HG03354 (cell line): Measurements from ENCODE around the gene FOXA1.
"Not testable (repeated sequence)": the region's sequence is repeated elsewhere in the genome, so short reads cannot be mapped to it uniquely, and the experiment has no call there.

Experiments
- ATAC-seq: cut with Tn5 transposase; IDR thresholded peaks from one replicate; pipeline ENCODE4 v1.9.1; 2021; ENCODE audit warnings: mild to moderate bottlenecking; ENCODE audit not compliant: unreplicated experiment, poor library complexity, severe bottlenecking

FOXA1 gene

GRCh38 chr14:37566811-37567371 is 28.2 kb downstream of the FOXA1 start:
- ATAC-seq: no peak

DNA sequence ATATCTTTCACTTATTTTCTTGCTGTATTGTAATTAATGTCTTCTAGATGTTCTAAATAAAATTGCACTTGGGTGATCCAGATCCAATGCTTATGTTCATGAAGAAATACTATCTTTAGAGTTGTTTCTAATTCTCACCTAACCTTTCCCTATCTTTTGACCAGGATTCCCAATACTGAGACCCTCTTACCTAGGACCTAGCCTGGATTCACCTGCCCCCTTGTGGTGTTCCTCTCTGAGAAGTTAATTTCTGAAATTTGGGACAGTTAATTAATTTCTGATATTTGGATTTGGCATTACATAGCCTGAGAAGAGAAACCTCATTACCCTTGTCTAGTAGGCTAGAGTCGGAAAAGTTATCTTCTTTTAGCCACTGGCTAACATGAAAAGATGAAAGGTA is 29.5 kb downstream of the FOXA1 start:
- ATAC-seq: no peak

DNA sequence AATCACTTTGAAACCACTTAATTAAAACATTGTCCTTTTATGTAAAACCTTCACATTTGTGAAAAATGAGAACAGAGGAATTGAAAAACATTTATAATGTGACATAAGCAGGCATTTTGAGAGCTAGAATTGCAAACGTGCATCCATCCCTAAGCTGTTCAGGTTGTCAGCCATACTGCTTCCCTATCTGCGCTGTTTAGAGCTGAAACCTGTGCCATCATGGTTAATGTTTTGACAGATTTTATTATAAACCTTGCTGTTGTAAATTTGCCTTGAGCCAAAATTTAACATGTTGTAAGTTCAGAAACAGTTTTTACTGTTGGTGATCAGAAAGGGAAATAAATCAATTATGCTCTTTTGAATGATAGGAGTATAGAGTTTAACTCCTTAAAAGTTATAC is 31.9 kb downstream of the FOXA1 start:
- no peak for ATAC-seq

DNA sequence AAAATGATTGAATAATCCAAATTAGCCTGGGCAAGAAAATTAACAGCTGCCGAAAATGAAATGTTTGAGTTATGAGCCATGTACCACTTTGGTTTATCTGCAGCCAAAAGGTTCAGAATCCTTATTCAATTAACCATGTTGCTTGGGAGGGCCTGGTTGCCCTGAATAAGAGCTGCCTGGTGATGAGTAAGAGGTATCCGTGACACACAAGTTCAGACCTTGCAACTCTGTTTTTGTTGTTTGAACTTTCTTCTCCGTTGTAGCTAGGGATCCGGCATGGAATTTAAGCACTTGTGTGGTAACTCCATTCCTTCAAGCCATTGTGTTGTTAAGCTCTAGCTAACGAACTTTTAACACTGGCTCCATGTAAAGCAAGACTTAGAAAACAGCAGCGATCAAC is 35.7 kb downstream of the FOXA1 start:
- no peak for ATAC-seq

- no peak for ATAC-seq
Measured at GRCh38 chr14:37558740-37559139, 36.3 kb downstream of the FOXA1 start.

DNA sequence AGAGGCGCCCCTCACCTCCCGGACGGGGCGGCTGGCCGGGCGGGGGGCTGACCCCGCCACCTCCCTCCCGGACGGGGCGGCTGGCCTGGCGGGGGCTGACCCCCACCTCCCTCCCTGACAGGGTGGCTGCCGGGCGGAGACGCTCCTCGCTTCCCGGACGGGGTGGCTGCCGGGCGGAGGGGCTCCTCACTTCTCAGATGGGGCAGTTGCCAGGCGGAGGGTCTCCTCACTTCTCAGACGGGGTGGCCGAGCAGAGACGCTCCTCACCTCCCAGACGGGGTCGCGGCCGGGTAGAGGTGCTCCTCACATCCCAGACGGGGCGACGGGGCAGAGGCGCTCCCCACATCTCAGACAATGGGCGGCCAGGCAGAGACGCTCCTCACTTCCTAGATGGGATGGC is 39.5 kb downstream of the FOXA1 start:
- not testable (repeated sequence) for ATAC-seq

- no peak for ATAC-seq
Measured at GRCh38 chr14:37553935-37554550, 41.0 kb downstream of the FOXA1 start.

GRCh38 chr14:37551119-37551518 is 43.9 kb downstream of the FOXA1 start:
- ATAC-seq: no peak

DNA sequence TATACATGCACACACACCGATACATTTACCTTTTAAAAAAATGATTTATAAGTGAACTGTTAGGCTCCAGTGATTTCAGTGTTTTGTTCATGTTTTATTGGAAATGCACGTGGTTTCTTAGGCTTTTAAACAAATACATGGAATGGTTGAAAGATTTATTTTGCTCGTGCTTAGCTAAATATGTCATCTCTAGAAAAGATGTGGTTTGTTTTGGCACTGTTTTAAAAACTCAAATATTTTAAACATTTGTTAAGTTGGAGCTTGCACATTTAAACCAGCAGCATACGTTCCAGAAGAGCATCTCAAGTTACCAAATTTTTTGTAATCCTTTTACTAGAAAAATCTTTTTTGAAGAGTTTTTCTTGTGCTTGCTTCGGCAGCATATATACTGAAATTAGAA is 44.5 kb downstream of the FOXA1 start:
- no peak for ATAC-seq

DNA sequence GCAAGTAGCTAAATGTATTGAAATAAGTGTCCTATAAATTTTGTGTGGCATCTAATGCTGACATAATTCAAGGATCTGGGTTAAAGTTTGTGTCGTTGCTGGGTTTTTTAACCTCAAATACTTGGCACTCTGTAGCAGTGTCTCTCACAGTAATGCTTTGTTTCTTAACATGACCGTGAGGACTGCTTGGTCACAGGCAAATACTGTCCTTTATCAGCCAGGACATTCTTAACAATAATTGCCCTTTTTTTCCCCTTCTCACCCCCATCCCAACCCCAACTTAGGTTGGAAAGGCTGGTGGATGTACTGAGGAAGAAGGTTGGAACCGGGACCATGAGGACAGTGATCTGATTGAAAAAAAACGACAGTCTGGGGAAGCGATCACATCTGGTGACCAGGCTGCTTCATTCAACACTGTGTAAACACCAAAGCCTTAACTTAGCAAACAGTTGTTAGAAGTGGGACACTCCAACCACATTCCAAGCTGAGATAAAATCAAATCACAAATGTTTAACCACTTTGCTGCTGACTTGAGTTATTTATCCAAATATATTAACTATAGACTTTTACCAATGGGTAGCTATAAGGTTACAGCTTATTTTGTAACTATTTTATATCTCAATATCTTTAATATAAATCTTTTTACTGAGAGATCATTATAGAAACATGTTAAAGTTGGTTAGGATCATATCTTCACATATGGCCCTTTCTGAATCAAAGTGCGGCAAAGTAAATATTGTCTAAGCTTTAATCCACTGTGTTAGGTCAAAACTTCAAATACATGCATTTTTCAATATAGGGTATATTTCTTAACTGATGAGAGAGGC is 48.2 kb downstream of the FOXA1 start:
- ATAC-seq: no peak

- ATAC-seq: no peak
Measured at GRCh38 chr14:37545174-37545573, 49.9 kb downstream of the FOXA1 start.

DNA sequence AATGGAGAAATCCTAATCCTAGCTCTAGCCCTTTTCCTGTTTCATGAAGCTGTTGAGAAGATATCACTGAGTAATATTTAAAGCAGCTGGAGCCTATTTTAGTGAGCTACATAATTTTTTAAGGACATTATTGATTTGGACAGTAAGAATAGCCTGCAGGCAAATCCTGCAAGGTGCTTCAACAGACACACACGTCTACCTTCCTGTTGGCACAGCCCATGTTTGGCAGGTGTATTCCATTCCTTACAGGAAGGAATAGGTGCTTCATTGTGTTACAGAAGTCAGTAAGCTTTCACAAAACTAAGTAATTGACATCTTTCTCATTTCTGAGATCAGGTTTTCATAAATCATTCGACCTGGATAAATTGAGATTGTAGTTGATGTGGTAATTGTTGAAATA is 50.6 kb downstream of the FOXA1 start:
- ATAC-seq: no peak

DNA sequence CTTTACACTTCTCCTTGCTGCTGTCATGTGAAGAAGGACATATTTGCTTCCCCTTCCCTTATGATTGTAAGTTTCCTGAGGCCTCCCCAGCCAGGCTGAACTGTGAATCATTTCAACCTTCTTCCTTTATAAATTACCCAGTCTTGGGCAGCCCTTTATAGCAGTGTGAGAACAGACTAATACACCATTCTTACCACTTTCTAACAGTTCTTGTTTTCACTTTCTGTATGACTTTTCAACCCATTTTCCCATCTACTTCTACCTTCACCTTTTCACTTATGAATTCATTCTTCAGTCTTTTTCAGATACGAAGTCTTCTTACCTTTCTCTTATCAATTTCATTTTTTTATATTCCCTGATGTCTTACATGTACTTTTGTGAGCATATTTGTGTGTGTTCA is 55.1 kb downstream of the FOXA1 start:
- ATAC-seq: no peak
